HG02840 (cell line): ENCODE measurements around the gene ARHGAP26.
A peak's percentile ranks its signal among the peaks of the same experiment; 100 is the strongest.

Experiments
- ATAC-seq: cut with Tn5 transposase; IDR thresholded peaks from one replicate; pipeline ENCODE4 v1.9.1; 2021; ENCODE audit warnings: mild to moderate bottlenecking, moderate library complexity, moderate number of reproducible peaks; ENCODE audit not compliant: unreplicated experiment, low FRiP score

ARHGAP26 gene

GRCh38 chr5:143024228-143024920 is 254.2 kb downstream of the ARHGAP26 start:
- ATAC-seq, result no peak

GRCh38 chr5:143025376-143025775 is 255.2 kb downstream of the ARHGAP26 start:
- ATAC-seq, result no peak

DNA sequence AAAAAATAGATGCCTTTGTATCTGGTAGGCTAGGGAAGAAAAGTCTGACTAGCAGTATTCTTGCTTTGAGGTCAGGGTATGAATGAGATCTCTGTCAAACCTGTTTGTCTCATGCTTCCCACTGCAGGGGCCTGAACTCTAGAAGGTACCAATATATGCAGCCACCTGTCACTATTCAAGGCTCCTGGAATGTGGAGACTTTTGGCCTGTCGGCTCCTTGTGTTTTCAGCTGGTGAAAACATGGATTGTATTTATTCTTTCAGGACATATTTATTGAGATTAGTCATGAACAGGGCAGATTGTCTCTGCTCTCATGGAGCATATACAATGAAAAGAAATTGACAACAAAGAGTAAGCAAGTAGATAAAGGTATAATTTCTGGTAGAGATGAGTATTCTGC is 255.8 kb downstream of the ARHGAP26 start:
- ATAC-seq, result no peak

DNA sequence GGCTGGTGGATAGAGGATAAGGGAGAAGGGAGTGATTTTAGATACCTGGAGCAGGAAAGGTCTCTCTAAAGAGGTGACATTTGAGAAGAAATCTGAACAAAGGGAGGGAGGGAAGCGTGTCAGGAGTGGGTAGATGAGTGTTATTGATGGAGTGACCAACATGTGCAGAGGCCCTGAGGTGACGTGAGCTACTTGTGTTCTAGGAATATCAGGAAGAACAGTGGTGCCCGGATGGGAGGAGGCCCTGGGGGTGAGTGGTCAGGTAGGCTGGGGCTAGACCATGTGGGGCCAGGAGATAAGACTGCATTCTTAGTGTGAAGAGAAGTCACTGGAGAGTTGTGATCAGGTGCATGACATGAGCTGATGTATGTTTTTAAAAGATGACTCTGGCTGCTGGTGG is 256.2 kb downstream of the ARHGAP26 start:
- no peak for ATAC-seq

GRCh38 chr5:143029293-143029692 is 259.1 kb downstream of the ARHGAP26 start:
- no peak for ATAC-seq

DNA sequence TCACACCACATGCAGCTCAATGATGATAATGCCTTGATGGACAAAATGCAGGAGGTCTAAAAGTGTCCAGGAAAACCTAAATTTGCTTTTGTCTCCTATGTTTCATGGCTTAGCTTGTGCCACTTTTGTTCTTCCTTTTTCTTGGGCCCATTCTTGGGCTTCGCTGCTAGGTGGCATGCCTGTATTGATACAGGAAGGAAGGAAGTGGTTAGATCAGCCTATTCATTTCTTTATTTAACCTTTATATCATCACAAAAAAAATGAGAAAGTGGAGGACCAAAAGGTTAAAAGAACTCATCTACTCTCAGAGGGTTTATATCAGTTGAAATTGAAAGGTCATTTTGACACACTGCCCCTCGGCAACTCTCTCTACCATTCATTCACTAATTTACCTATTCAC is 260.2 kb downstream of the ARHGAP26 start:
- ATAC-seq, result no peak

DNA sequence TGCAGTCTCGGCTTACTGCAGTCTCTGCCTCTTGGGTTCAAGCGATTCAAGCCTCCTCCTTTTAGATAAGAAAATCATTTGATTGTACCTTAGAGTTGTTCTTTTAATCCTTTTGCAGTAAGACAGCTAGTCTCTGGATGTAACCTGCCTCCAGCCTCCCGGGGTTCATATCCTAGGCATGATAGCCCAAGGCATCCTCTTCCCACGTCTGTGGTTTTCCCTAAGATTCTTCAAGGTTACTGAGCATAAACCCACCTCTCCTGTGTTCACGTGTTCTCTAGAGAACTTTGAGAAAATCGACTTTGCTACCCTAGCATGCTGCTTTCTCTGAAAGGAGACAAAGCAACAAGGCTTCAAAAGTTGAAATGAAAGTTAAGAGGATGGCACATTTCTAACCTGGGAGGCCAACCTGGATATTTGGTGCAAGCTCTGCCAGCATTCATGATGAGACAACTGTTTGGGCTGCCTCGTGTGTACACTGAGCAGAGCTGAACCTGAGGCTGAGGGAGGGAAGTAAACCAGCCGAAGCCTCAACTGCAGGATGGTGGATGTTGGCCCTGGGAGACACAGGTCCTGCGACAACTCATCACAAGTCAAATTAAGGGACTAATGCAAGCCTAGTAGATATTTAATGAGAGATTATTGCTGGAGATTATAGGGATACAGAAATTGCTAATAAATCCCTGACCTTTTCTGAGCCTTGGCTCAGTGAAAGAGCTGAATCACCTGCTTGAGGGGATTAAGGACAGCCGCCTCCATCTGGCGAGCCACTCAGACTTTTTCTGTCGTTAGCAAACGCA is 261.8 kb downstream of the ARHGAP26 start:
- no peak for ATAC-seq

- ATAC-seq, result no peak
Measured at GRCh38 chr5:143032581-143032836, 262.3 kb downstream of the ARHGAP26 start.

DNA sequence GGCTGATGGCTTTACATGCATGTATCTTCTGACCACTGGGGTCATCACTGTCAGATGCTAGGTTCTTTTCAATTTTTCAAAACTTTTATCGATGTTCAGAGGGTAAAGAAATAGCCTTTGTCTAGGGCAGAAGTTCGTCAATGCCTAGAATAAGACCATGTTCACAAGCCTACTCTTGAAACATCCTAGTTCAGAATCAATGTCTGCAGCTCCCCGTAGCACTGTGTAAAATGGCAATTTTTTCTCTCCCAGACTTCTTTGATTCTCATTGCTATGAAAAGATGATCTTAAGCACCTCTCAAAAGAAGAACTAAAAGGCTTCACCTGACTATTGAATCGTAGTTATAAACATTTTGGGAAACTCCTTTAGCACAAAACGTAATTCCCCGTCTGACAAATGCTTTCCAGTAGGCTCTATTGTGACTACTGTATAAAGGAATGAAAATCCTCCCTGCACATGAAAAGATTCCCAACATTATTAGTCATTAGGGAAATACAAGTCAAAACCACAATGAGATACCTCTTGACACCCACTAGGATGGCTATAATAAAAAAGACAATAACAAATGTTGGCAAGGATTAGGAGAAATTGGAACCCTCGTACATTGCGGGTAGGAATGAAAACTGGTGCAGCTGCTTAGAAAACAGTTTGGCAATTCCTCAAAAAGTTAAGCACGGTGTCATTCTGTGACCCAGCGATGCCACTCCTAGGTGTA is 263.5 kb downstream of the ARHGAP26 start:
- ATAC-seq, result no peak

DNA sequence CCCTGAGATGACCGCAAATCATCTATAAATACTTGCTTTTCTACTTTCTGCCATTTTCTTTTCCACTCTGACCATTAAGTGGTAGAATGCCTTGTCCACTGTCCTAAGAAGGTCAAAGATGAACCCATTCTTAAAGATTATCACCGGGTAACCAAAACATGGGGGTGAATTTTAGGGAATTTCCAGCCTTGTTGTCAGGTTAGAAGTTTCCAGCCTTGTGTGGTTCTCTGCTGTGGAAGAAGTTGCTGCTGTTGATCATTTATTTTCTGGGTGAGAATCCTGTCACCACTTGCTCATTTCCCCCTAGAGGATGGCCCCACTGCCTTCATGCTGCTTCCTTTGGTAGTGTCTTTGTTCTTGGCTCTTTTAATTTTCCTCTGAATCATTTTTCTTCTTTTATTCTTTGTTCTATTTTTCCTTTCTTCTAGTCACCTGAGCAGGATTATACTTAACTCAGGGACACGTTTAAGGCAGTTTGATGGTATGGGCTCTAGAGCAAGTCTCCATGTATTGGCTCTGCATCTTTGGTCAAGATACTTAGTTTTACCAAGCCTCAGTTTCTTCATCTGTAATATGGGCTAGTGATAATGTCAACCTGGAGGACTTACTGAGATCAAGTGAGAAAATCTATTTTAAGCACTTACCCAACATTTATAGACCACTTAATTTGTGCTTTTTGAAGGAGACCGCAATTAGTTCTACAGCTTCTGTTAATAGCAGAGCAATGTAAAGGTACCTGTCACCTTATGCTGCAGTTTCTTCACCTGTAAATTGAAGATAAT is 266.2 kb downstream of the ARHGAP26 start:
- ATAC-seq, result peak; percentile 43

DNA sequence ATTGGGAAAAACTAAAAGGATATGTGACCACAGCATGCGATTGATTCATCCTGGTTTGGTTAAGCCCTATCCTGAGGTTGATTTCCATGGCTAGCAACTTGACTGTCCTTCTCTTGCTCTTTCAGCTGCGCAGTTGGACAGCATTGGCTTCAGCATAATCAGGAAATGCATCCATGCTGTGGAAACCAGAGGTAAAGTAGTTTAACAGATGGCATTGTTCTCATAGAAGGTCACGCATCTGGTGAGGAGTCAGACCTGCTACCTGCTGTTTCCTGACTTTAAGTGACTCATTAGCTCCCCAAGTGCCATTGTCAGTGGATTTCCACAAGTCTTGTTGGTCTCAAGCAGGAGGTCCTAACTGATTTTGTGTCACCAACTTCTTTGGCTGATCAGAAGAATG is 266.9 kb downstream of the ARHGAP26 start:
- no peak for ATAC-seq

GRCh38 chr5:143037708-143038107 is 267.5 kb downstream of the ARHGAP26 start:
- ATAC-seq, result no peak

DNA sequence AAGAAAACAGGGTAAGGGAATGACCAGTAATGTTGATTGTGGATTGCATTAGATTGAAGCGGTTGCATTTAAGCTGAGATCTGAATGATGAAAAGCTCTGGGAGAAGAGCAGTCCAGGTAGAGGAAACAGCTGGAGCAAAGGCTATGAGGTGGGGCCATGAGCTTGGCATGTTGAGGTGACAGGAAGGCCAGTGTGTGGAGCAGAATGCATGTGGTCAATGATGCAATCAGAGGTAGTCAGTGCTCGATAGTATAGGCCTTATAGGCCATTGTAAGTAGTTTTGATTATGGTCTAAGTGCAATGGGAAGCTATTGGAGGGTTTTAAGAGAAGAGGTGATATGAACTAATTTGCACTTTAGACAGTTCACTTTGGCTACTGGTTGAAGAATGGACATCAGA is 270.4 kb downstream of the ARHGAP26 start:
- ATAC-seq, result no peak

GRCh38 chr5:143041461-143041860 is 271.3 kb downstream of the ARHGAP26 start:
- no peak for ATAC-seq

- no peak for ATAC-seq
Measured at GRCh38 chr5:143041972-143042770, 272.0 kb downstream of the ARHGAP26 start.

GRCh38 chr5:143044265-143044664 is 274.1 kb downstream of the ARHGAP26 start:
- ATAC-seq, result no peak

- ATAC-seq, result no peak
Measured at GRCh38 chr5:143045062-143045461, 274.9 kb downstream of the ARHGAP26 start.

DNA sequence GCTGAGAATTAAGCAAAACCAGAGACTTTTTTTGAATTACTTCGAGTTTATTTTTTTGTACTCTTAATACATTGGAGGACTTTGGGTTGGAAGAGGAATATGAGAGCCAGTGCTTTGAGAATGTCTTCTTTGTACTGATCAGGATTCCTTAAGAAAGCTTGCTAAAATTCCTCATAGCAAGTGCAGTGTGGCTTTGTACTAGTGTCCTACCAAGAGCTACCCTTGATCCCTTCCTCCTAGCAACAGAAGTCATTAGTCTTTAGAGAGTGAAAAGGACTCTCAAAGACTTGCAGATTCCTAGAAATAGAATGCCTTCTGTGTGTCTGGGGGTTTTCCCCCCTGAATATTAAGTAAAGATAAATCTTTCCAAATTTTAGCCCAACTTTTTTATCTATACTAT is 276.1 kb downstream of the ARHGAP26 start:
- no peak for ATAC-seq

DNA sequence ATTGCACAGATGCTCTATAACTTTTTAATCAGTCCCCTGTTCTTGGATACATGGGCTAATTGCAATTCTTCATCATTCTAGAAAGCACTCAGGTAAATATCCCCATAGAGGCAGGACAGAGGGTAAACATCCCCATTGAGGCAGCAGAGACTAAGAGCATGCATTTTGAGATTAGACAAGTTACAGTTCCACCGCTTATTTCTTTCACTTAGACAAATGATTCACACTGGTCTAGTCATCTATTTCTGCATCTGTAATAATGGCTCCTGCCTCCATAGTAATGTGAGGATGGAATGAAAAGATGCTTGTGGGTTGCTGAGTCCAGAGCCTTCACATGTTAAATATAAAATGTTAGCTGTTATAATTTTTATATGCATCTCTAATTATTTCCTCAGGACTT is 276.9 kb downstream of the ARHGAP26 start:
- no peak for ATAC-seq

- ATAC-seq, result no peak
Measured at GRCh38 chr5:143050183-143050582, 280.0 kb downstream of the ARHGAP26 start.
